ENCODE measurements around the gene RASGRF1.
"Not testable (repeated sequence)": the region's sequence is repeated elsewhere in the genome, so short reads cannot be mapped to it uniquely, and the experiment has no call there.

RASGRF1 gene, protein sequence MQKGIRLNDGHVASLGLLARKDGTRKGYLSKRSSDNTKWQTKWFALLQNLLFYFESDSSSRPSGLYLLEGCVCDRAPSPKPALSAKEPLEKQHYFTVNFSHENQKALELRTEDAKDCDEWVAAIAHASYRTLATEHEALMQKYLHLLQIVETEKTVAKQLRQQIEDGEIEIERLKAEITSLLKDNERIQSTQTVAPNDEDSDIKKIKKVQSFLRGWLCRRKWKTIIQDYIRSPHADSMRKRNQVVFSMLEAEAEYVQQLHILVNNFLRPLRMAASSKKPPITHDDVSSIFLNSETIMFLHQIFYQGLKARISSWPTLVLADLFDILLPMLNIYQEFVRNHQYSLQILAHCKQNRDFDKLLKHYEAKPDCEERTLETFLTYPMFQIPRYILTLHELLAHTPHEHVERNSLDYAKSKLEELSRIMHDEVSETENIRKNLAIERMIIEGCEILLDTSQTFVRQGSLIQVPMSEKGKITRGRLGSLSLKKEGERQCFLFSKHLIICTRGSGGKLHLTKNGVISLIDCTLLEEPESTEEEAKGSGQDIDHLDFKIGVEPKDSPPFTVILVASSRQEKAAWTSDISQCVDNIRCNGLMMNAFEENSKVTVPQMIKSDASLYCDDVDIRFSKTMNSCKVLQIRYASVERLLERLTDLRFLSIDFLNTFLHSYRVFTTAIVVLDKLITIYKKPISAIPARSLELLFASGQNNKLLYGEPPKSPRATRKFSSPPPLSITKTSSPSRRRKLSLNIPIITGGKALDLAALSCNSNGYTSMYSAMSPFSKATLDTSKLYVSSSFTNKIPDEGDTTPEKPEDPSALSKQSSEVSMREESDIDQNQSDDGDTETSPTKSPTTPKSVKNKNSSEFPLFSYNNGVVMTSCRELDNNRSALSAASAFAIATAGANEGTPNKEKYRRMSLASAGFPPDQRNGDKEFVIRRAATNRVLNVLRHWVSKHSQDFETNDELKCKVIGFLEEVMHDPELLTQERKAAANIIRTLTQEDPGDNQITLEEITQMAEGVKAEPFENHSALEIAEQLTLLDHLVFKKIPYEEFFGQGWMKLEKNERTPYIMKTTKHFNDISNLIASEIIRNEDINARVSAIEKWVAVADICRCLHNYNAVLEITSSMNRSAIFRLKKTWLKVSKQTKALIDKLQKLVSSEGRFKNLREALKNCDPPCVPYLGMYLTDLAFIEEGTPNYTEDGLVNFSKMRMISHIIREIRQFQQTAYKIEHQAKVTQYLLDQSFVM (N-terminal part only)

DNA sequence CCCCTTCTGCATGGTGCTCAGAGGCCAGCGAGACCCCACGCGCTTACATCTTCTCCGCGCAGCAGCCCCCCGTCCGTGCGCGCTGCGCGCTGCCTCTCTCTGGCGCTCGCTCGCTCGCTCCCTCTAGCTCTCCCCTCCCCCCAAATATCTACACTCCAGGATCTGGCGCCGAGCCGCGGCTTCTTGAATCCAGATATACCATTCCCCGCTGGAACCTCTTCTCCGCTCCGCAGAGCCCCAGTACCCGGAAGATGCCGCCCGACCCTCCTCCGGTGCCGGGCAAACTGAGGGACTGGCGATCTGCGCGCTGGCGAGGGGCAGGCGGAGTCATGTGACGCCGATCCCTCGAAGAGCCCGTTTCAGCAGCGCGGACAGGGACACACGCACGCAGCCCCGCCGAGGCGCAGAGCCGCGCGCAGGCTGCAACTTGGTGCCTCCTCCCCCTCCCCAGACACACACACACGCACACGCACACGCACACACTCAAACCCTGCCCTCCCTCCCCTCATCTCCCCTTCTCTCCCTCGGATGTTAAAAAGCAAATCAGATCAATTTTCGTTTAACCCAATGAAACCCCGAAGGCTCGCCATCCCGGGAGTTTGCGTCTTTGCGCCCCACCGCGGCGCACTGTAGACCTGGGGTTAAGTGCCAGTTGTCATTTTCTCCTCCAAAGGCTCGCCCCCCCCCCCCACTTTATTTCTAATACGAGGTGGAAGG is at the start of gene RASGRF1:
Gene RASGRF1, minus strand, starts transcription at position 294 of the 717 bp plus-strand sequence. Its CDS starts 282 bp downstream, at position 12.
- DNase-seq (ENCODE audit: low spot score): no peak

DNA sequence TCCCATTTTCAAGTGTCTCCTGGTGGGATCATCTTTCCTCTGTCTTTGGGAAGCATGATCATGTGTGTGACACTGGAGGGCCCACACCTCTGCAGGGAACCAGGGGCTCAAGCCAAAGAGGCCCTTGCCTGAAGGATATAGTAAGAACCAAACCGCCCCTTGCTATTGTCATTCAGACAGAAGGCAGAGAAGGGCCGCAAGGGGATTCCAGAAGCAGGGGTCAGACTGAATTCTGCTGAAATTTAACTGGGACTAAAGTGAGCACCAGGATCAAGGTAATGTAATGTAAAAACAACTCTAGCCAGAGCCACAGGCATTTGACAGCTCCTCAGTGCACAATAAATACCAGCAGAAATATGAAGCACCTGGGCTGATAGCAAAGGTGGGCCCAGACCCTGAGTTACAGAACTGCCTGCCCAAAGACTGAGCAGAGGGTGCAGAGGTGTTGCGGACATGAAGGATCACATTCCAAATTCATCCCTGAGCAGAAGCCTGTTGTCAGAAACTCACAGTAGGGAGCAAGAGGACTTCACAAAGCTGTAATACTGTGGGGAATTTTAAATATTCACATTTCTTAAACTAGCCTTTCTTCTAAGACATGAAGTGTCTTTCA is 46.0 kb upstream of the RASGRF1 start:
- DNase-seq (ENCODE audit: low spot score): no peak

DNA sequence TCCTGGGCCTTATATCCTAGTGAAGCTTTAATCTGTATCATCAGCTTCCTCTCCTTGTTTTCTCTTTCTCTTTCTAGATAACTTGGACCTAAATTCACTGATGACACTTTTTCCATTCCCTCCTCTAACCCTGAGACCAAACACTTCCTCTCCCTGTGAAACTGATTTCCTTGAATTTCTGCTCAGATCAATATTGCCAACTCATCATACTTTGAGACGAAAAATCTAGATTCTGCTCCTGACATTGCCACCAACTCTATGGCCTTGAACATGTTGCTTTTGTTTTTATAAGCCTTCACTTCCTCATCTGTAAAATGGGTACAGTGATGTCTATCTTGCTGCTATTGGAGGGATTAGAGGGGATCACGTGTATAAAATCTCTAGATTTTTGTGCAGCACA is 42.7 kb upstream of the RASGRF1 start:
- no peak for DNase-seq (ENCODE audit: low spot score)

DNA sequence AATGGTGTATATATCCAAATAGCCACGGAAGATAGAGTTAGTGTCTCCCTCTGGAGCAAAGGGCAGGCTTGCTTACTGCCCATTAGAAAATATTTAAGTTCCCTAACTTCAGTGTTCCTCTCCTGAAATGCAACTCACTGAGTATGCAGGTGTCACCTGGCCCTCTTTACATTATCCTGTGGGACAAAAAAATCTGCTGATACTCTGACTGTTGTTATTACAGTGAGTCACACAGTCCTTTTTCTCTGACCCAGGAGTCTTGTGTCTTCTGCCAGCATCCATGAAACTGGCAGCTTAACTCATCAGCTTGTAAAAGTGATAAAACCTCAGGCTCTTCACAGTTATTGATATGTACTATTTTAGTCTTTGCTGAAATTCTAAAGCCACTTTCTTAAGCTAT is 42.2 kb upstream of the RASGRF1 start:
- DNase-seq (ENCODE audit: low spot score): no peak

DNA sequence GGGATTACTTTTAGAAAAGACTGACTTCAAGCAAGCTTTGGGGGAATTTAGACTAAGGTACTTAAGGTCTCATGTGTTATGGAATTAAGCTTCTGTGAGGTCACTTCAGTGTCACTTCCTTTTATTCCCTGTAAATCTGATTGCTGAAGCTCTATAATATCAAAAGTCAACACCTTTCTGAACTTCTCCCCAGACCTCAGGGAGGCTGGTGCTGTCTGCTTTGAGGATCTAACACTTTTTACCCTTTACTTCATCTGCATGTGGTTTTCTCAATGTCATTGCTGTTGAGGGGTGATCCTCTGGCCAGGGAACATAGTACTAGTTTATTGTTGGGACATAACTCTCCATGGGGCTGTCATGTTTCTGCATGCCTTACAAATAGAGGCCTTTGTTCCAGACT is 41.8 kb upstream of the RASGRF1 start:
- no peak for DNase-seq (ENCODE audit: low spot score)

DNA sequence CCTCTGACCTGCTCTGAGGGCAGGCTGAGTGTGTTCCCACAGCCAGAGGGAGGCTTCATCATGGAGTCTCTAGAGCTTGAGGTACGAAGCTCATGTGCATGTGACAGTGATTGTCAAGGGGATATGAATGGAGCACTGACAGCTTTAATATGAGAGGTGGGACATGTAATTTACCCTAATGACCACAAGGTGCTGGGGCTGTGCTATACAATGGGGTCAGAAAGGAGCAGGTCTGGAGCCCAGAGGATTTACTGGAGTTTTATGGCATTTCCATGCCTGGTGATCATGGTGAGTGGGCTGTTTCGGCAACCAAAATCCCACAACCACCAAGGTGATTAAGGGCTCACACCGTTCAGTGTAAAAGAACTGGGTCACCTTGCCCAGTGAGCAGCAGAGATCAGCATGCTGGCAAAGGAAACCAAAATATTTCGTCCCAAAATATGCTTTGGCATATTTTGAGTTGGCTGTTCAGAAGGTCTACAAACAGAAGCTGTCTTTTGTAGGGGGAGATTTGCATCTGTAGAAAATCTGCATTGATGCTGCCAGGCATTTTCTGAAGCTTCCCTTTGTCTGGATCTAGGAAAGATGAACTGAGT is 40.1 kb upstream of the RASGRF1 start:
- DNase-seq (ENCODE audit: low spot score): no peak

- DNase-seq (ENCODE audit: low spot score): no peak
Measured at GRCh38 chr15:79129235-79129634, 38.7 kb upstream of the RASGRF1 start.

- DNase-seq (ENCODE audit: low spot score): no peak
Measured at GRCh38 chr15:79128556-79128955, 38.0 kb upstream of the RASGRF1 start.

- no peak for DNase-seq (ENCODE audit: low spot score)
Measured at GRCh38 chr15:79124388-79124787, 33.8 kb upstream of the RASGRF1 start.

DNA sequence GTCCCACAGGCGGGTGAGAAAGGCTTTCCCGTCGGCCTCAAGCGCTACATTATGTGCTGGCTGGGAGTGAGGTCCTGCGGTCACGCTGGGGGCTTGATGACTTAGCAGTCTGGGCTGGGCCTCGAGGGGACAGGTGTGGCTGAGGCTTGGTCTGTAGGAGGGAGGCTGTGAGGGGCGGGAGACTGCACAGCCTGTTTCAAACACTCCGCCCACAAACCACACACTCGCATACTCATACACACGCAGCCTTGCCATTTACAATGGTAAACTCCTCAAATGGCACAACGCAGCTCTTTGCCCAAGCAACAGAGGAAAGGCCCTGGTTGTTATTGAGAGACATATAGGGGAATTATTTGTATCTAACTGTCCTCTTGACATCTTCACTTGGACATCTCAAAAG is 32.4 kb upstream of the RASGRF1 start:
- DNase-seq (ENCODE audit: low spot score): peak; percentile 77

DNA sequence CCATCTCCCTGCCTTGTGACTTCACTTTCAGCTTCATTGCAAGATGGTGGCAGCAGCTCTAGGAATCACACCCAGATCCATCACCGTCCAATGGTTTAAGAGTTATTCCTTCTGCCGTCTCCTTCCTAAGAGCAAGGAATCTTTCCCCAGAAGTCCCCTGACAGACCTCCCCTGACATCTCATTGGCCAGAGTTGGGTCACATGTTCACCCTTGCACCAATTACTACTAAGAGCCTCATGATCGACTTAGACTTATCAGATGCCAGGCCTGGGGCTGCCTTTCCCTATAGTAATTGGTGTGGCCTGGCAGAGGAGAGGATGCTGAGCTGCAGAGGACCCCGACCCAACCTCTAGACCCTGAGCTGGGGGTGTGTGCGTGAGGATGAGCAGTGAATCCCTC is 31.8 kb upstream of the RASGRF1 start:
- no peak for DNase-seq (ENCODE audit: low spot score)

DNA sequence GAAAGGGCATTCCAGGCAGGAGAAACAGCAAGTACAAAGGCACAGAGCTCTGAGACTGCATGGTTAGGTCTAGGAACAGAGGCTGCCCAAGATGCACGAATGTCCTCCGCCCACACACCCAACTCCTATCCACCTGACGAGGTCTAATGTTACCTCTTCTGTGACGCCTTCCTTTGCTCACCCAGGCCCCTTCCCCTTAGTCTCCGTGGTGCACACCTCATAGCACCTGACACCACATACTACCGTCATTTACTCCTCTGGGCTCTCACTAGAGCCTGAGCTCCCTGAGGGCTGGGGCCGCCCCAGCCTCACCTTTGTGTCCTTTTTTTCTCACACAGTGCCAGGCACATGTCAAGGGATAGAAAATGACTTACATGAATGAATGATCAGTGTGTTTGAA is 31.0 kb upstream of the RASGRF1 start:
- no peak for DNase-seq (ENCODE audit: low spot score)

- no peak for DNase-seq (ENCODE audit: low spot score)
Measured at GRCh38 chr15:79117442-79118204, 27.0 kb upstream of the RASGRF1 start.

GRCh38 chr15:79116771-79117170 is 26.2 kb upstream of the RASGRF1 start:
- no peak for DNase-seq (ENCODE audit: low spot score)

DNA sequence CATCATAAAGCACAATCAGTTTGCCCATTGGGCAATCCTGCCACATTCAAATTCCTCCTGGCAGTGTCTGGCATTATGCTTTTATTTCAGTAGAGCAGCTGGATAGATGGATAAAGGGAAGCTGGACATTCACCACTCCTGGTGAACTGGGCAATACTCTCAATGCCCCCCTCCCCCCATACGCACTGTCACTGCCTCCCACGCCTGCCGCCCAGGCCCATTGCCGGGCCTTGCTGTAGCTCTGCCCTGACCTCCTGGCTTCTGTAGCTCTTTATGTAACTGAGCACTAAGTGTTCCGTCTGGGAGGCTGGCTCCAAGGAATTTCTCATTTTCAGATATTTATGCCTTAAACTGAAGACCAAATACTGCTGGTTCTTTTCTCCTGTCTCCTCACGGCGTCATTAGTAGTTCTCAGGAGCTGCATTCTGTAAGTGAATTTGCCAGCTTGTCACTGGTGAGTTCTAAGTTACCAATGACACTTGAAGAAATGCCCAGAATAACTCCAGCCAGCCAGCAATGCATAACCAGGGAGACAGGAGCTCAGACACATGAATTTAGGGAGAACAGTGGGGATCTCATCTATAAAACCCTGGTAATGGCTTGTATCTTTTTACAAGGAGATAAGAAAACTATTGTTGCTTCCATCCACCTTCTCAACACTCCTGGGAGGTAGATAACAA is 25.5 kb upstream of the RASGRF1 start:
- no peak for DNase-seq (ENCODE audit: low spot score)

DNA sequence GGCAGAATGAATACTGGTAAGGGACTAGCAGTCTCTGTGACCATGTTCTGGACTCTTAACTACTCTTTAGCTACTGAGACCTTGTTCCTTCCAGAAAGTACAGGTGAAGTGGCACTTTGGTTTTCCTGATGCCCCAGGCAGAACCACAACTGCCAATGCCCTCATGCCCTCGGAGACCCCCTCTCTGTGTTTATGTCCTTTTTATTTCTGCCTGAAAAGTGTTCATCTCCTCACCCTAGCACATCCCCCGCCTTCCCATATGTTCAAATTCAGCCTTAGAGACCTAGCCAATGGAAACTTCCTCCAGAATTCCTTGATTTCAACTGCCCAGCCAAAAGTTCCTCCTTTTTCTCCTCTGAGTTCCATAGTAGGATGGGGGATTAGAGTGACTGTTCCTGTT is 23.3 kb upstream of the RASGRF1 start:
- DNase-seq (ENCODE audit: low spot score): no peak

DNA sequence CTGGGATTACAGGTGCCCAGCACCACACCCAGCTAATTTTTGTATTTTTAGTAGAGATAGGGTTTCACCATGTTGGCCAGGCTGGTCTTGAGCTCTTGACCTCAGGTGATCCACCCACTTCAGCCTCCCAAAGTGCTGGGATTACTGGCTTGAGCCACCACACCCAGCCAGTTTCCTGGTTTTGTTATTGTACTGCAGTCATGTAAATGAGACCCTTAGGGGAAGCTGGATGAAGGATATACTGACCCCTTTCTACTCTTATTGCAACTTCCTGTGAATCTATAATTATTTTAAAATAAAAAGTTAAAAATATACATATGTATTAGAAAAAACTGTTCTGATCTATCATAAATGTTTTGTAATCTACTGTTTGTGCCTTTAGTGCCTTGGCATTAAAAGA is 20.8 kb upstream of the RASGRF1 start:
- DNase-seq (ENCODE audit: low spot score): not testable (repeated sequence)

DNA sequence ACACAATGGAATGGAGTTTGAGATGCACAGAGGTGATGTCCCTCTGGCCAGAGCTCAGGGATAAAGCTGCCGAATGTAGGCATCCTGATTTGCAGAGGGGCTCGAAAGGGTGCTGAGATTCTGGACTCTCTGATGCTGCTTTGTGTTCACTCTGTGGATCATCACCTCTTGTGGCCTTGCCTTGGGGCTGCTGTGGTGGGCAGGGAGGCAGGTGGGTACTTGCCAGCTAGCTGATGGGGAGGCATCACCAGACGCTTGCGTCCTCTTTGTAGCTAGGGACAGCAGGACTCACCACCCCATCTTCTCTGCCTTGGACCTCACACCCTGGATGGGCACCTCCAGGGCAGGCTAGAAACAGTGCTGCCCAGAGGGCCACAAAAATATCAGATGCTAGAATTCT is 14.6 kb upstream of the RASGRF1 start:
- DNase-seq (ENCODE audit: low spot score): no peak

GRCh38 chr15:79102595-79102994 is 12.0 kb upstream of the RASGRF1 start:
- no peak for DNase-seq (ENCODE audit: low spot score)
